D721Med (cell line): ENCODE measurements around the gene TMEM117.

ENCODE experiments used
- DNase-seq: peaks from one replicate; pipeline ENCODE4 v3.0.0; 2011; ENCODE audit warnings: low spot score; ENCODE audit not compliant: insufficient read length
- FAIRE-seq: peaks from 2 replicates; lab custom pipeline; 2011; peaks lifted over from hg19 to GRCh38; lab: Jason Lieb, UNC
- TF ChIP-seq, protein P1 (sequence below): IDR thresholded peaks from 2 replicates; pipeline ENCODE4 v1.5.1; 2012; ENCODE audit warnings: mild to moderate bottlenecking, control low read depth; ENCODE audit not compliant: insufficient read depth; ENCODE audit errors: missing control alignments

The TMEM117 gene

DNA sequence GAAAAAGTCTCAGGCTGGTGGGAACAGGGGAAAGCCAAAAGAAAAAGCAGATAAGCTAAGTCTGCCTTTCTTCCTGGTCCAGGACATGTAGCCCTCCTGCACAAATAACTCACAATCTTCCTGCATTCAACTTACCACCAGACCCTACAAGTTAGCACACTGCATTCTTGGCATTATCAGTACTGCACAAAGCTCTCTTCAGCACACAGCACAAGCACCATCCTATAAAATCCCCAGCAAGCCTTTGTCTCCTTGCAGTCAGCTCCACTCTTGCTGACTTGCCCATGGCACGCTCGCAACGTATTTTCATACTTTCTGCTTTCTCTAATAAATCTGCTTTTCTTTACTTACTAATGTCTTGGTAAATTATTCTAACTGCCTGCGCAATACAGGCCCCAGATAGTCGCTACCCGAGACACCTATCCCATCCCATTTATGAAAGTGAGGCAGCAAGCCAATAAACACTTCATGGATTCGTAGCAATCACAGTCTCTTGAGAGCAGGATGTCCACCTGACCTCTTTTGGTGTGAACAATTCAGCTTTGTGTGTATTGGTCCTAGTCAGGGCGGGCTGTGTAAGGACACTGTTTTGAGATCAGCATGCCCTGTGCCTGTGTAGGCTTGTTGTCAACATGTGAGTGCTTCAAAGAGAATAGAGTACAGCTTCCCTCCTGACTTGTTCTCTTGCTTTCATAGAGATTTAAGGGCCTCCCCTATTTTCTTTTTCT, 49.0 kb downstream of the TMEM117 start:
- DNase-seq (no peak), FAIRE-seq (no peak)
- TF ChIP-seq, protein P1, sequence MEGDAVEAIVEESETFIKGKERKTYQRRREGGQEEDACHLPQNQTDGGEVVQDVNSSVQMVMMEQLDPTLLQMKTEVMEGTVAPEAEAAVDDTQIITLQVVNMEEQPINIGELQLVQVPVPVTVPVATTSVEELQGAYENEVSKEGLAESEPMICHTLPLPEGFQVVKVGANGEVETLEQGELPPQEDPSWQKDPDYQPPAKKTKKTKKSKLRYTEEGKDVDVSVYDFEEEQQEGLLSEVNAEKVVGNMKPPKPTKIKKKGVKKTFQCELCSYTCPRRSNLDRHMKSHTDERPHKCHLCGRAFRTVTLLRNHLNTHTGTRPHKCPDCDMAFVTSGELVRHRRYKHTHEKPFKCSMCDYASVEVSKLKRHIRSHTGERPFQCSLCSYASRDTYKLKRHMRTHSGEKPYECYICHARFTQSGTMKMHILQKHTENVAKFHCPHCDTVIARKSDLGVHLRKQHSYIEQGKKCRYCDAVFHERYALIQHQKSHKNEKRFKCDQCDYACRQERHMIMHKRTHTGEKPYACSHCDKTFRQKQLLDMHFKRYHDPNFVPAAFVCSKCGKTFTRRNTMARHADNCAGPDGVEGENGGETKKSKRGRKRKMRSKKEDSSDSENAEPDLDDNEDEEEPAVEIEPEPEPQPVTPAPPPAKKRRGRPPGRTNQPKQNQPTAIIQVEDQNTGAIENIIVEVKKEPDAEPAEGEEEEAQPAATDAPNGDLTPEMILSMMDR: no peak

DNA sequence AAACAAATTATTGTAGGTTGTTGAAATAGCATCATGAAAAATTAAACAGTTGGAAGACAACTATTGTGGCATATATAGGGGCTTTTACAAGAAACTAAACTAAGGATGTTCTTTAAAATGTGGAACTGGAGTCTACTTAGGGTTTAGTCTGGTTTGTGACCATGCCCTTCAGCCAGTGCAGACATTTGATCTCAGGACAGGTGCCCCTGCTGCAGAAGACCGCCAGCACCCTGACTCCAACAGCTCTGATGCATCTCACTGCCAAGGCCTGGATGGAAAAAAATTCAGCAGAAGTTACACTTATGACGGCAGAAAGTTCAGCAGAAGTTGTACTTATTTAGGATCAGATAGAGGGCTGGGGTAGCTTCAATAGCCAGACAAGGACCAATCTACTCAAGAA, 51.5 kb downstream of the TMEM117 start:
- DNase-seq (no peak), FAIRE-seq (no peak)

DNA sequence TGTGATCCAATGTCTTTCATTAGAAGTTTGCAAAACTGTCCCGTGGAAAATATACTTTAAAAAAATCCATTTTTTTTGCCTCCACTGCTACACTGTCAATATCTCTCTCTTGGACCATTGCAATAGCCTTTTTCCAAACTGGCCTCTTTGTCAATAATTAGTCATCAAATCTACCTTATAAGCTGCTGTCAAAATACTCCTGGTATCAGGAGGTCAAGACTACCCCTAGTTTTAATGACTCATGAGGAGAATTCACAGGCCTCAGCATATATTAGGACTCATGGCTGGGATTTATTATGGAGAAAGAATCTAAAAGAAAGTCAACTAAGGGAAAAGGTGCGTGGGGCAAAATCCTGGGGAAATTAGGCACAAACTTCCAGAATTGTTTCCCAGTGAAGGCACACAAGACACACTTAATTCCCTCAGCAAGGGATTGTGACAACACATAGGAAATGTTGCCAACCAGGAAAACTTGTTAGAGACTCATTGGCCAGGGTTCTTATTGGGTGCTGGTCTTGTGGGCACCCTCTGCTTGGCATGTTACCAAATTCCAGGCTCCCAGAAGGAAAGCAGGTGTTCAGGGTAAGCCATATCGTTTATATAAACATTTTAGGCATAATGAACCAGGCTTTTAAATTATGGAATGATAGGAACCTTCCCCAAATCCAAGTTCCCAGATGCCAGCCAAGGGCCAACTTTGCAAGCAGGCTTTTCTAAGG, 56.1 kb downstream of the TMEM117 start:
- TF ChIP-seq, protein P1: no peak
- DNase-seq (no peak), FAIRE-seq (no peak)

More for the DNA sequence above, 51.5 kb downstream of the TMEM117 start:
- TF ChIP-seq, protein P1: no peak

DNA sequence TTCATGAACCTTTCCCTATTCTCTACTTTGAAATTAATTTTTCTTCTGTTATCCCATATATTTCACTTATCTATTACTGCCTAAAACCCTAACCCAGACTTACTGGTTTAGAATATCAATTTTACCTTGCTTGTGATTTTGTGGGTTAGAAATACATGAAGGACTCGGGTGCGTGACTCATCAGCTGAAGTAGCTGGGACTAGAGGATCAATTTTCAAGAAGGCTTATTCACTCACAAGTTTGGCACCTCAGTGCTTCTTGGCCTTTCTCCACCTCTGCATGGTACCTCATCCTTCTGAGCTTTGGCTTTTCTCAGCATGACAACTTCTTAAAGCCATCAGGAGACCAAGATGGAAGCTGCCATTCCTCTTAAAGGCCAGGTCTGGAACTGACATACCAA, 57.8 kb downstream of the TMEM117 start:
- no peak for FAIRE-seq
- DNase-seq: no peak
- TF ChIP-seq, protein P1: no peak

DNA sequence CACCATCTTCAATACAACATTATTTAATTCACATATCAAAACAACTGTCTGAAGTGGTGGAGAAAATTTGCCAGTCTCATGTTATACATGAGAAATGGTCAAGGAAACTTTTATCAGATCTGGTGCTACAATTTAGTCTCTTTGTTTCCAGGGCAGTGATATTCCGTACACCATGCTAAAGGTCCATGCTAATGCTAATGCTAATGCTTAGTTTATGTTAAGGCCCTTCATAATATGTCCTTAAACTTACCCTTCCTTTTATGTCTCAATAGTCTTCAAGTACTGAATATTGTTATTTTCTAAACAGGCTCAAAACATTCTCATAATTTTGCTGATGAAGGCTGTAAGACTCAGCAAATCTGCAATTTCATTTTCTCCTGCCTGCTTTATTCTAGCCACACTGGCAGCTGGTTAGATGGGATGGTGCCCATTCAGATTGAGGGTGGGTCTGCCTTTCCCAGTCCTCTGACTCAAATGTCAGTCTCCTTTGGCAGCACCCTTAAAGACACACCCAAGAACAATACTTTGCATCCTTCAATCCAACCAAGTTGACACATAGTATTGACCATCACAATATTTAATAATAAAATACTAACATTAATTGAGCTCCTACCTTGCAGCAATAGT, 59.8 kb downstream of the TMEM117 start:
- no peak for FAIRE-seq
- TF ChIP-seq, protein P1: no peak
- DNase-seq: no peak

DNA sequence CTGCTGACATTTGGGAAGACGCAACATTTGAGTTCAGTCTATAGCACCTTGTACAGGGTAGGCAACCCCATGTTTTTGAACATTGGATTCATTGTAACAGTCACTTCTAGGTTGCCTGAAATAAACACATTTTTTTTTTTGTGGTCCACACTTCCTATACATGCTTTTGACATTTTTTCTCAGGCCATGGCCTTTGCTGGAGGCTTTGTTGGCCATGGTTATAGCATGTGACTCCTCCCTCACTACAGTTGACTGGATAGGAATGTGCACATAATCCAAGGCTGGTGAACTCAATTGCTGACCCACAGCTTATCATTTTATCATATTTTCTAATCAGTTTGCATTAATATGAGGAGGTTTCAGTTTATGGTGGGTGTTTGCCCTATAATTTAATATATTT, 60.6 kb downstream of the TMEM117 start:
- DNase-seq: no peak

More for the DNA sequence above, 60.6 kb downstream of the TMEM117 start:
- FAIRE-seq: no peak
- TF ChIP-seq, protein P1: no peak
